GM12801 (cell line): Measurements from ENCODE around the gene RTN4IP1.

ENCODE experiments used
- TF ChIP-seq, protein P1 (sequence below): IDR thresholded peaks from one replicate; pipeline ENCODE4 v1.5.1; 2011; ENCODE audit warnings: control low read depth; ENCODE audit not compliant: insufficient read length; ENCODE audit errors: extremely low read depth

The RTN4IP1 gene, protein sequence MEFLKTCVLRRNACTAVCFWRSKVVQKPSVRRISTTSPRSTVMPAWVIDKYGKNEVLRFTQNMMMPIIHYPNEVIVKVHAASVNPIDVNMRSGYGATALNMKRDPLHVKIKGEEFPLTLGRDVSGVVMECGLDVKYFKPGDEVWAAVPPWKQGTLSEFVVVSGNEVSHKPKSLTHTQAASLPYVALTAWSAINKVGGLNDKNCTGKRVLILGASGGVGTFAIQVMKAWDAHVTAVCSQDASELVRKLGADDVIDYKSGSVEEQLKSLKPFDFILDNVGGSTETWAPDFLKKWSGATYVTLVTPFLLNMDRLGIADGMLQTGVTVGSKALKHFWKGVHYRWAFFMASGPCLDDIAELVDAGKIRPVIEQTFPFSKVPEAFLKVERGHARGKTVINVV

GRCh38 chr6:106629103-106629858 is at the start of gene RTN4IP1, which contains the start of gene QRSL1:
Gene RTN4IP1 (minus strand): TSS chr6:106629498. CDS start chr6:106629021, 477 bp downstream.
Gene QRSL1 (plus strand): TSS chr6:106629578. CDS start chr6:106629682, 104 bp downstream.
- TF ChIP-seq, protein P1, sequence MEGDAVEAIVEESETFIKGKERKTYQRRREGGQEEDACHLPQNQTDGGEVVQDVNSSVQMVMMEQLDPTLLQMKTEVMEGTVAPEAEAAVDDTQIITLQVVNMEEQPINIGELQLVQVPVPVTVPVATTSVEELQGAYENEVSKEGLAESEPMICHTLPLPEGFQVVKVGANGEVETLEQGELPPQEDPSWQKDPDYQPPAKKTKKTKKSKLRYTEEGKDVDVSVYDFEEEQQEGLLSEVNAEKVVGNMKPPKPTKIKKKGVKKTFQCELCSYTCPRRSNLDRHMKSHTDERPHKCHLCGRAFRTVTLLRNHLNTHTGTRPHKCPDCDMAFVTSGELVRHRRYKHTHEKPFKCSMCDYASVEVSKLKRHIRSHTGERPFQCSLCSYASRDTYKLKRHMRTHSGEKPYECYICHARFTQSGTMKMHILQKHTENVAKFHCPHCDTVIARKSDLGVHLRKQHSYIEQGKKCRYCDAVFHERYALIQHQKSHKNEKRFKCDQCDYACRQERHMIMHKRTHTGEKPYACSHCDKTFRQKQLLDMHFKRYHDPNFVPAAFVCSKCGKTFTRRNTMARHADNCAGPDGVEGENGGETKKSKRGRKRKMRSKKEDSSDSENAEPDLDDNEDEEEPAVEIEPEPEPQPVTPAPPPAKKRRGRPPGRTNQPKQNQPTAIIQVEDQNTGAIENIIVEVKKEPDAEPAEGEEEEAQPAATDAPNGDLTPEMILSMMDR = no peak

- TF ChIP-seq, protein P1 = no peak
Measured at GRCh38 chr6:106677282-106677681, 48.0 kb upstream of the RTN4IP1 start.

DNA sequence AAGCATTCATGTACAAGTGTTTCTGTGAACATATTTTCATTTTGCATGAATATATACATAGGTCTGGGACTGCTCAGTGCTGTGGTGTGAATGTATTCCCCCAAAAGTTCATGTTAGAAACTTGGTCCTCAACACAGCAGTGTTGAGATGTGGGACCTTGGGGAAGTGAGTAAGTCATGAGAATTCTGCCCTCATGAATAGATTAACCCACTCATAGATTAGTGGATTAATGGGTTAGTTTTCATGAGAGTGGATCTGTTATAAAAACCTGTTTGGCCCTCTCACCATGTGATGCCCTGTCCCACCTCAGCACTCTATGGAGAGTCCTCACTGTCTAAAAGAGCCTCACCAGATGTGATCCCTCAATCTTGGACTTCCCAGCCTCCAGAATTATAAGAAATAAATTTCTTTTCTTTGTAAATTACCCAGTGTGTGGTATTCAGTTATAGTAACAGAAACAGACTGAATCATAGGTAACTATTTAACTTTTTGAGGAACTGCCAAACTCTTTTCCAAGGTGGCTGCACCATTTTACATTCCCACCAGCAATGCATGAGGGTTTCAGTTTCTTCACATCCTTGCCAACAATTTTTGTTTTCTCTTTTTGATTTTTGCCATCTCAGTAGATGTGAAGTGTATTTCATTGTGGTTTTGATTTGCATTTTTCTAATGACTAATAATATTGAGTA is 45.4 kb upstream of the RTN4IP1 start:
- TF ChIP-seq, protein P1 = no peak

DNA sequence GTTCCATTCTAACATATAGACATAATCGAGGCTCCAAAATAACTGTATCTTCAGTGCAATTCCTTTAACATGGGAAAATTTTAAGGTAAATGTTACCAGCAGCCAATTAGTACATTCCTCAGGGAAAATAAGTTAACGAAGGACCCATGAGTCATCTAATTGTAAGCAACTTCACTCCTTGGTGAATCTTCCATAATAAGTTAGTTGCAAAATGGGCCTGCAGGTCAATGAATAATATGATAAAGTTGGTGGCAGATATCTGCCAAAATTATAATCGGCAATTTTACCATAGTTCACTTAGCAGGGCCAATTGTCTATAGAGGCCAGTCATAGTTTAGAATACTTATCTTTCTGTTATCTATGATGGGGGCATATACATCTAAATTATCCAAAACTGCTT is 42.4 kb upstream of the RTN4IP1 start:
- TF ChIP-seq, protein P1 = no peak

- TF ChIP-seq, protein P1 = no peak
Measured at GRCh38 chr6:106670236-106670635, 40.9 kb upstream of the RTN4IP1 start.

DNA sequence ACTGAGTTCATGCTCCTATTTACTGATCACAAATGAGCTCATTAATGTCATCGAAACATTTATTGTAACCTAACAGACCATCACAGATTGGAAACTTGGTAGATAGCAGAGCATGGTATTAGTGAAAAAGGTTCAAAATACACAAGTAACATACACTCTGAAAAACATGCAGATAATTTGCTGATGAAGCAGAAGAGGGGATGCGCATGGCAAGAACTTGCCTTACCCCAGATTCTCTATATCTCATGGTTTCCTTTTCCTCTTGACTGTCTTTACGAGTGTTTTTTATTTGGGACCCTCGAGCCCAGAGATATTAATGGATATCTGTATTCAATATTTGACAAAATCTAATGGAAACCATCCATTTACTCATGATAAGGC is 37.7 kb upstream of the RTN4IP1 start:
- TF ChIP-seq, protein P1 = no peak

- TF ChIP-seq, protein P1 = no peak
Measured at GRCh38 chr6:106666282-106667021, 37.2 kb upstream of the RTN4IP1 start.
